Lower lobe of right lung (tissue), 2 donors: ENCODE data around the gene PER1. TPM values are rescaled to one million over a fixed set of nuclear protein-coding genes. Genes with fewer than 3 reads are reported as not detected.

ENCODE experiments used
- ATAC-seq, 2 donors: fragments of 200-7000 bp; cut with Tn5 transposase; one replicate each; pipeline ENCODE4 v1.9.1; 2020 to 2022; ENCODE audit warnings: mild to moderate bottlenecking in 2 of 2, moderate library complexity in 2 of 2
- DNase-seq: peaks from one replicate; pipeline ENCODE4 v3.0.0-alpha.2; 2020
- H3K27ac ChIP-seq: fragments of 200-600 bp; one replicate; pipeline ENCODE4 v1.8.0; 2022
- H3K27me3 ChIP-seq: fragments of 200-600 bp; one replicate; pipeline ENCODE4 v1.8.0; 2022; ENCODE audit warnings: low read depth
- H3K36me3 ChIP-seq: fragments of 200-600 bp; one replicate; pipeline ENCODE4 v1.8.0; 2022; ENCODE audit warnings: mild to moderate bottlenecking
- H3K4me1 ChIP-seq: fragments of 200-600 bp; one replicate; pipeline ENCODE4 v1.8.0; 2022
- H3K4me3 ChIP-seq: fragments of 200-600 bp; one replicate; pipeline ENCODE4 v1.8.0; 2022; ENCODE audit warnings: mild to moderate bottlenecking
- H3K9me3 ChIP-seq: fragments of 200-600 bp; one replicate; pipeline ENCODE4 v1.8.0; 2022
- intact Hi-C: fragments of 100-400 bp; cut with DNase I; formaldehyde crosslinking; loops from one replicate; pipeline ENCODE4 v1.11.0; 2022
- total RNA-seq: library from RNA; stranded (reverse); fragmentation: NEBNext Ultra II Directional; extraction: Animal tissue kit (Norgen Biotek cat#: 25700); gene quantifications from one replicate; pipeline ENCODE4 v1.2.1, GENCODE V29; 2021
- TF ChIP-seq, protein P1 (sequence below): fragments of 200-600 bp; IDR thresholded peaks from one replicate; pipeline ENCODE4 v1.8.0; 2022; ENCODE audit warnings: antibody characterized with exemption, mild to moderate bottlenecking
- donor health status: DM: no; HTN: yes; CAD: no; lungs with severe emphysema.

PER1 gene
- total RNA-seq, 1 donor from 2014 or later: 252 TPM

DNA sequence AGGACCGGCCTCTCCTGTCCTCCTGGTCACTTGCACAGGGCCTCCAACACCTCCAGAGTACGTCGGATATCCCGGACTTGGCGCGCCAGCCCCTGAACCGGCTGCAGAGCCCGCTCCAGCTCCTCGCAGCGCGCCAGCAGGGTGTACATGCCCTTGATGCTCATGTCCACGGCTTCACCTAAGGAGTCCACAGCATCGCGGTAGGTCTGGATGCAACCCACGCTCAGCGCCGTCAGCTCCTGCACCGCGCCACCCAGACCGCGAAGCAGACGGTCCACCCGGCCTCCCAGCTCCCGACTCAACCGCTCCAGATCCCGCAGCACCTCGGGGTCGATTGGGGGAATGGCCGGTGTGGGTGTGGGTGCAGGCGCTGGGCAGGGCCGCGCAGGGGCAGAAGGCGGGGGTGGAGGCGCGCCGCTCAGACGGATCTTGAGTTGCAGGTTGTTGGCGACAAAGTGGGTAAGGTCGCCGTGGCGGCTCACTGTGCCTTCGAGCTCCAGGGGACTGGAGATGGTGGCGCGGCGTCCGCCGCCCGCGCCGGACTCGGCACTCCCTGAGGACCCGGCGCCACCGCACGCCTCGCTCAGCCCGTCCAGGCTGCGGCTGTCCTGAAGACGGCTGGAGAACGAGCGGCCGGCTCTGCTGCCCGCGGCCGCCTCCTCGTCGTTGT is 37.0 kb upstream of the PER1 start:
- DNase-seq (peak; percentile 59), ATAC-seq (peak in 1 of 2 donors; percentile 0)
- Histone ChIP-seq H3K36me3 (no peaks in the 10 kb centered on the region), H3K4me3 (peak overlapping the region; percentile 97), H3K9me3 (no peaks in the 10 kb centered on the region), H3K27me3 (no peaks in the 10 kb centered on the region), H3K27ac (peak overlapping the region; percentile 98), H3K4me1 (peaks cover 60% of the 10 kb centered on the region)
- intact Hi-C loops: no loop called here
- TF ChIP-seq, protein P1, sequence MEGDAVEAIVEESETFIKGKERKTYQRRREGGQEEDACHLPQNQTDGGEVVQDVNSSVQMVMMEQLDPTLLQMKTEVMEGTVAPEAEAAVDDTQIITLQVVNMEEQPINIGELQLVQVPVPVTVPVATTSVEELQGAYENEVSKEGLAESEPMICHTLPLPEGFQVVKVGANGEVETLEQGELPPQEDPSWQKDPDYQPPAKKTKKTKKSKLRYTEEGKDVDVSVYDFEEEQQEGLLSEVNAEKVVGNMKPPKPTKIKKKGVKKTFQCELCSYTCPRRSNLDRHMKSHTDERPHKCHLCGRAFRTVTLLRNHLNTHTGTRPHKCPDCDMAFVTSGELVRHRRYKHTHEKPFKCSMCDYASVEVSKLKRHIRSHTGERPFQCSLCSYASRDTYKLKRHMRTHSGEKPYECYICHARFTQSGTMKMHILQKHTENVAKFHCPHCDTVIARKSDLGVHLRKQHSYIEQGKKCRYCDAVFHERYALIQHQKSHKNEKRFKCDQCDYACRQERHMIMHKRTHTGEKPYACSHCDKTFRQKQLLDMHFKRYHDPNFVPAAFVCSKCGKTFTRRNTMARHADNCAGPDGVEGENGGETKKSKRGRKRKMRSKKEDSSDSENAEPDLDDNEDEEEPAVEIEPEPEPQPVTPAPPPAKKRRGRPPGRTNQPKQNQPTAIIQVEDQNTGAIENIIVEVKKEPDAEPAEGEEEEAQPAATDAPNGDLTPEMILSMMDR: no peak

DNA sequence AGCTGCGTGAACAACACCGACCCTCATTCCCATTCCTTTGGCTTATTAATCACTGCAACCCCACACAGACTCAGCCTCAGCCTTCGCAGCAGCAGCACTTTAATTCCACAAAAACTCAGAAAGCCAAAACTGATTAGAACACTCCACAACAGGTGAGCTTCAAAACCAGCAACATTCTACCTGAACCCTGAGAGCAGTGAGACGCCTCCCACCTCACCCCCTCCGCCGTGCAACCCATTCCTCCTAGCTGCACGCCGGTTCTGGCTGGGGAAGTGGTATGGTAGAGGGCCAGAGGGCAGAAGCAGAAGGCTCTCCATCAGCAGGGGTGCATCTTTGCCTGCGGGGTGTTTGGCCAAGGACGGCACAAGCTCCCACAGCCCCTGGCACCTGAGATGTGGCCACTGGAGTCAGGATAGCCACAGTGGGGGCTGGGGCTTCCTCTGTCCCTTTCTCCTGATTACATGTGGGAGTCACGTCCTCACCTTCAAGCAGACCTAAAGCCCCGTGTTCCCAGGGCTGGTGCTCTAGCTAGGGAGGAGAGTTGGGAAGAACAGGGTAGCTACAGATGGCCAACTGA is 36.1 kb upstream of the PER1 start:
- peak overlapping the region; percentile 97 for H3K4me3 ChIP-seq
- TF ChIP-seq, protein P1: no peak
- H3K36me3 ChIP-seq: no peaks in the 10 kb centered on the region
- DNase-seq (no peak), ATAC-seq (no peak)
- no peaks in the 10 kb centered on the region for H3K27me3 ChIP-seq
- intact Hi-C loops: no loop called here
- peak overlapping the region; percentile 98 for H3K27ac ChIP-seq
- H3K4me1 ChIP-seq: peaks cover 59% of the 10 kb centered on the region
- no peaks in the 10 kb centered on the region for H3K9me3 ChIP-seq

DNA sequence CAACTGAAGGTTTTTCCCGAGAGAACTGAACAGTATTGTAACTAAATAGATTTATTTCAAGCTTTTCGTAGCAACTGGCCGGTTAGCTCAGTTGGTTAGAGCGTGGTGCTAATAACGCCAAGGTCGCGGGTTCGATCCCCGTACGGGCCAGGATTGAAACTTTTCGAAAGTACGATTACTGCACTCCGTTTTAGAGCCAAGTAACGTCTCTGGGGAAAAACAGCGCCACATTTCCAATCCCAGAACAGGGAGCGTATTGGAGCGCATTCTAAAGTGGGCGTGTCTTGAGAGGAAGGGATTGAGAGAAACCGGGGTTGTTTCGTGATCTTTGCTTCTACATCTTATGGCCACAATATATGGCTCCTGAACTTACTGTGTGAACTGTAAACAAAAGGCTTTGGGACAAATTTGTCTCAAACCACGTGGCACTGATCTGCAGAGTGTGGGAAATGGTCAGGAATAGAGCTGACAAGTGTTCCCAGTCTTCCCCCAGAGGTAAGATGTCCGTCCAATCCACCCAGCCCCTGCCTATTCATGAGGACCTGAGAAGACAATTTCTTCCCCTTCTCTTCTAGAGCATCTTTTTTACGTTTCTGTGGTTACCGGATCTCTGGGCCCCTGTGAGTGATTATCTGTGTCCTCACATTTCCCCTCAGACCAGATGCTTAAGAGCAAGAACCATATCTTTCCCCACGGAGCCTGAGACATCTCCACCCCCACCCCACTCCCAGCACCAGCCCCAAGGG is 35.5 kb upstream of the PER1 start:
- peak overlapping the region; percentile 98 for H3K27ac ChIP-seq
- DNase-seq (peak; percentile 87), ATAC-seq (peak; percentile 69 to 71)
- intact Hi-C loops: no loop called here
- H3K36me3 ChIP-seq: no peaks in the 10 kb centered on the region
- H3K27me3 ChIP-seq: no peaks in the 10 kb centered on the region
- H3K4me1 ChIP-seq: peaks cover 52% of the 10 kb centered on the region
- TF ChIP-seq, protein P1: peak; percentile 6
- H3K4me3 ChIP-seq: peak overlapping the region; percentile 97
- H3K9me3 ChIP-seq: no peaks in the 10 kb centered on the region

DNA sequence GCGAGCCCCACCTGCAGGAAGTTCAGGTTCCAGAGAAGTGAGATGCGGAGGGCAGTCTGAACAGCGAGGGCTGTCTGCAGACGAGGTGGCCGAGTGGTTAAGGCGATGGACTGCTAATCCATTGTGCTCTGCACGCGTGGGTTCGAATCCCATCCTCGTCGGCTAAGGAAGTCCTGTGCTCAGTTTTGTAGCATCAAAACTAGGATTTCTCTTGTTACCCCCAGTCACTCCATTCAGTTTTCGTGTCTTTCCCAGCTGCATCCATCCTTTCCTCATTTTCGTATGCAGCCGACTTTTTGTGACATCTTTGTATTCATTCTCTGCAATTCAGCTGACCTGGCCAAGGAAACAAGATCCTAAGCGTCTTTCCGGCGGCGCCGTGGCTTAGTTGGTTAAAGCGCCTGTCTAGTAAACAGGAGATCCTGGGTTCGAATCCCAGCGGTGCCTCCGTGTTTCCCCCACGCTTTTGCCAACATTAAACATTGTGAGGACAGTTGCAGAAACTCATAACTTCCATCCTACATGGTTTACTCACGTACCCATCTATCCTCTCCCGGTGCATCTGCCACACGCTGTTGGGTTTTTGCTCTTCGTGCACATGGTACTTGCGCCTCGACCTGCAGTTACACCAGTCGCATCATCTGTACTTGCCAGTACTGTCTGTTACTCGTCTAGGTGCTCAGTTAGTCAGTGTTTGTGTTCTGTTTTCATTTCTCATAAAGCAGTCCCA is 34.7 kb upstream of the PER1 start:
- ATAC-seq: peak; percentile 76 to 78
- peaks cover 45% of the 10 kb centered on the region for H3K4me1 ChIP-seq
- TF ChIP-seq, protein P1: peak; percentile 30

DNA sequence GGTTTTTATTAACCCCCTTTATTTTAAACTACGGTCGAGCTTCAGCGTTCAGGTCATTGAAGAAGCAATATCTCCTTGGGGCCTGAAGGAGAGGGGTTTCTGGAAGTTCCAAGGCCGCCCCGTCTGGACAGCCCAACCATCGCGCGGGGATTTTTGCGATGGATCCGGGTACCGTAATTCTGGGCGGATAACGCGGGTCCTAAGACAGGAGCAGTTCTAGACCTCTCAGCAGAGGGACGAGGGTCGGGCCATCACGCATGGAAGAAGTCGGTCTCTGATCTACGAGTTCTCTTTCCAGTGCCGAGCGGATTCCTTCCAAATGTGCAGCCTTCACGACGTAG is 34.2 kb upstream of the PER1 start:
- peak overlapping the region; percentile 98 for H3K27ac ChIP-seq
- DNase-seq: no peak
- no peaks in the 10 kb centered on the region for H3K27me3 ChIP-seq
- H3K4me3 ChIP-seq: peak overlapping the region; percentile 97
- intact Hi-C loops: no loop called here
- ATAC-seq: no peak
- peaks cover 40% of the 10 kb centered on the region for H3K4me1 ChIP-seq
- no peaks in the 10 kb centered on the region for H3K36me3 ChIP-seq
- H3K9me3 ChIP-seq: no peaks in the 10 kb centered on the region
- TF ChIP-seq, protein P1: no peak

More for the DNA sequence above, 34.7 kb upstream of the PER1 start:
- no peaks in the 10 kb centered on the region for H3K27me3 ChIP-seq
- intact Hi-C loops: no loop called here
- DNase-seq: peak; percentile 91
- H3K9me3 ChIP-seq: no peaks in the 10 kb centered on the region
- H3K27ac ChIP-seq: peak overlapping the region; percentile 98
- peak overlapping the region; percentile 97 for H3K4me3 ChIP-seq
- H3K36me3 ChIP-seq: no peaks in the 10 kb centered on the region
